ENCODE data around the gene DLGAP1.

The DLGAP1 gene

DNA sequence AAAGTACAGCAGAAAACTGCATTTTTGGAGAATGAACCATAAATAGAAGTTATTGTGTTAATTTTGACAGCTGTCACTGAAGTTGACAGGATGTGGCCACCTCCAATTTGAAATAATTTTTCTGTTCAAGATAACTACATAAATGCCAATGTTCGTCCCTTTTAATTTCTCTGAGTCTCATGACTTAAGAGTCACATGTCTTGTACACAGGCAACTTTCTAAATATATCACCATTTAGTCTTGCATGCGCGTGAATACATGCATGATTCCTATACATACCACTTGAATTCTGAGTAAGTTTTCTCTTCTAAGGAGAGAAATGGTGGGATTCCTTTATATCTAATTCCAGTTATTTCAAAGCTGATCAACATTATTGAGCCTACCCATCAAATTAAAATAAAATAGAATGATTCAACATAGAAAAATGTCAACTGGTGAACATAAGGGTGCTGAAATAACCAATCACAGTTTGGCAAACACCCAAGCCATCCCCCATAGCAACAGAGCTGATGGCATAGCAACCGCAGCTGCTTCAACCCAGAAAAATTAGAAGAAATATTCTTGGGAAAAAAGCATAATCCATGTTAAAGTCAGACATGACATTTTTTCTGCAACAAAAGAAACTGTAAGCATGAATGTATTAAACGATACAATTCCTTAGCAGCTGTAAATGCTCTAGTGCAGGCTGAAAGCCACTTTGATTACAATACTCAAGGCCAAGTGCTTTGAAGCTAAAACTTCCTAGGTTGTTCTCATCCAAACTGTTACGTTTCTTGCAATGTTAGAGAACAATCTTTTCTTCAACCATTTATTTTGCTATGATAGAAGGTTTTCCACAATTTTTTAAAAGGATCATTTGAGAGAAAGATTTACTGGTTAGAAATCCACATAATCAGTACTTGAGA lies 282.7 kb downstream of the DLGAP1 start:
- H3K4me3 ChIP-seq (ENCODE audit: low read depth, low read length) = no peak overlapping the region
- no peak for DNase-seq (ENCODE audit: low read depth)
- no peak for TF ChIP-seq MYC (IDR thresholded peaks at IDR 0.05; ENCODE audit: low read depth, low read length)
- TF ChIP-seq, protein P1, sequence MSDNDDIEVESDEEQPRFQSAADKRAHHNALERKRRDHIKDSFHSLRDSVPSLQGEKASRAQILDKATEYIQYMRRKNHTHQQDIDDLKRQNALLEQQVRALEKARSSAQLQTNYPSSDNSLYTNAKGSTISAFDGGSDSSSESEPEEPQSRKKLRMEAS (IDR thresholded peaks at IDR 0.05; ENCODE audit: low read depth, low read length) = no peak
- no peak for TF ChIP-seq CTCF (IDR thresholded peaks at IDR 0.05; ENCODE audit: low read depth, low read length)
- TF ChIP-seq POLR2A (IDR thresholded peaks at IDR 0.05; ENCODE audit: extremely low read depth, insufficient read length) = no peak

DNA sequence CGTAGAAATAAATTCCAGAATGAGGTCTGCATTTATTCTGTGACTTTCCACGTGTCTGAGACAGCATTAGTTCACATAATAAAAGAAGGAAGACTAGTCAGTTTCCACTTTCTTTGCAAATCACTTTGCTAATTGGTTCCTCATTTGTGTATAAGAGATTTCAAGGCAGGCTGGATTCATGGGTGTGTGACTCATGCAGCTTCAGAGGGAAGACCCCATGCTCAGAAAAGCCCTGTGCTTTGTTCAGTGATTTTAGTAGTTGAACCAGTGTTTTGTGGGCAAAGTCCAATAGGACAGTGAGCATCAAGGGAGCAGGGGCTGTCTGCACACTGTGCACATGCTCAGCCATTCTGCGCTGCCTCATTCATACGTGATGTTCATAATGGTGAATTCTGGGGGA lies 297.8 kb downstream of the DLGAP1 start:
- no peak for TF ChIP-seq MYC (IDR thresholded peaks at IDR 0.05; ENCODE audit: low read depth, low read length)
- TF ChIP-seq POLR2A (IDR thresholded peaks at IDR 0.05; ENCODE audit: extremely low read depth, insufficient read length) = no peak
- no peak for TF ChIP-seq CTCF (IDR thresholded peaks at IDR 0.05; ENCODE audit: low read depth, low read length)
- TF ChIP-seq, protein P1 (IDR thresholded peaks at IDR 0.05; ENCODE audit: low read depth, low read length) = no peak
- peak; percentile 3 for DNase-seq (ENCODE audit: low read depth)
- H3K4me3 ChIP-seq (ENCODE audit: low read depth, low read length) = no peak overlapping the region

GRCh38 chr18:4146797-4147196 lies 308.3 kb downstream of the DLGAP1 start:
- H3K4me3 ChIP-seq (ENCODE audit: low read depth, low read length) = no peak overlapping the region
- no peak for TF ChIP-seq CTCF (IDR thresholded peaks at IDR 0.05; ENCODE audit: low read depth, low read length)
- TF ChIP-seq, protein P1 (IDR thresholded peaks at IDR 0.05; ENCODE audit: low read depth, low read length) = no peak
- no peak for DNase-seq (ENCODE audit: low read depth)

DNA sequence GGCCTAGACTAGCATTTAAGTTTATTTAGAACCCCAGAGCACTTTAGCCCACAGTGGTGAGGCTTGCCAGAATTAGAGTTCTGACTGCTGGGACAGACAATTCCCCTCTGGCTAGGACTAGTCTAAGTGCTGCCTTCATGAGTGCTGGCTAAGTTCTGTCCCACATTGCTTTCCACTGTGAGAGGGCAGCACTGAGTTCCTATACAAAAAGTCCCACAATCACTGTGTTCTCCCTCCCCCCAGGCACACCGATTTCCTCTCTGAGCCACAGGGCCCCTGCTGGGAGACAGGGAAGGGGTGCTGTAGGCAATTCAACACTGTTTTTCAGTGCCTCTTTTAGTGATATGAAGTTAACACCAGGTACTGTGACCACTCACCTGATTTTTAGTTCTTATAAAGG lies 310.9 kb downstream of the DLGAP1 start:
- no peak for TF ChIP-seq MYC (IDR thresholded peaks at IDR 0.05; ENCODE audit: low read depth, low read length)
- no peak for TF ChIP-seq CTCF (IDR thresholded peaks at IDR 0.05; ENCODE audit: low read depth, low read length)
- TF ChIP-seq, protein P1 (IDR thresholded peaks at IDR 0.05; ENCODE audit: low read depth, low read length) = no peak
- no peak for TF ChIP-seq POLR2A (IDR thresholded peaks at IDR 0.05; ENCODE audit: extremely low read depth, insufficient read length)
- peak; percentile 3 for DNase-seq (ENCODE audit: low read depth)
- no peak overlapping the region for H3K4me3 ChIP-seq (ENCODE audit: low read depth, low read length)

GRCh38 chr18:4143585-4143984 lies 311.5 kb downstream of the DLGAP1 start:
- TF ChIP-seq CTCF (IDR thresholded peaks at IDR 0.05; ENCODE audit: low read depth, low read length) (no peak), MYC (IDR thresholded peaks at IDR 0.05; ENCODE audit: low read depth, low read length) (no peak), POLR2A (IDR thresholded peaks at IDR 0.05; ENCODE audit: extremely low read depth, insufficient read length) (no peak)
- TF ChIP-seq, protein P1 (IDR thresholded peaks at IDR 0.05; ENCODE audit: low read depth, low read length) = no peak
- H3K4me3 ChIP-seq (ENCODE audit: low read depth, low read length) = no peak overlapping the region
- DNase-seq (ENCODE audit: low read depth) = no peak

All from NB4 (cell line).